Measurements from ENCODE around the gene TJP3. TPM values are rescaled to one million over a fixed set of nuclear protein-coding genes. Genes with fewer than 3 reads are reported as not detected.
A peak's percentile ranks its signal among the peaks of the same experiment; 100 is the strongest.

Gene TJP3
- total RNA-seq, 1 donor from 2014 or later, result not detected

GRCh38 chr19:3684817-3685410 is 23.3 kb upstream of the TJP3 start:
- DNase-seq, result no peak
- intact Hi-C loops (cut with DNase I), result no loop called here
- ATAC-seq (ENCODE audit: poor library complexity), result no peak

- intact Hi-C loops (cut with DNase I), result no loop called here
- DNase-seq (peak; percentile 13), ATAC-seq (ENCODE audit: poor library complexity) (no peak)
Observed at GRCh38 chr19:3687393-3687773, 20.8 kb upstream of the TJP3 start.

GRCh38 chr19:3687774-3688706 is 20.1 kb upstream of the TJP3 start:
- ATAC-seq (ENCODE audit: poor library complexity), result no peak
- no peak for DNase-seq
- intact Hi-C loops (cut with DNase I), result no loop called here

- DNase-seq, result no peak
- ATAC-seq (ENCODE audit: poor library complexity), result no peak
Observed at GRCh38 chr19:3690551-3691371, 17.4 kb upstream of the TJP3 start.

GRCh38 chr19:3691372-3691716 is 16.8 kb upstream of the TJP3 start:
- ATAC-seq (ENCODE audit: poor library complexity) (no peak), DNase-seq (no peak)
- intact Hi-C loops (cut with DNase I), result no loop called here

More at GRCh38 chr19:3690551-3691371, 17.4 kb upstream of the TJP3 start:
- intact Hi-C loops (cut with DNase I), result no loop called here

GRCh38 chr19:3691726-3692125 is 16.5 kb upstream of the TJP3 start:
- intact Hi-C loops (cut with DNase I), result no loop called here
- no peak for ATAC-seq (ENCODE audit: poor library complexity)
- peak; percentile 24 for DNase-seq

- no peak for DNase-seq
- intact Hi-C loops (cut with DNase I), result no loop called here
- ATAC-seq (ENCODE audit: poor library complexity), result peak; percentile 18
Observed at GRCh38 chr19:3692141-3693024, 15.8 kb upstream of the TJP3 start.

- DNase-seq (no peak), ATAC-seq (ENCODE audit: poor library complexity) (no peak)
- intact Hi-C loops (cut with DNase I), result no loop called here
Observed at GRCh38 chr19:3693025-3693925, 14.9 kb upstream of the TJP3 start.

- ATAC-seq (ENCODE audit: poor library complexity), result no peak
- intact Hi-C loops (cut with DNase I), result no loop called here
- DNase-seq, result no peak
Observed at GRCh38 chr19:3694361-3695123, 13.6 kb upstream of the TJP3 start.

- ATAC-seq (ENCODE audit: poor library complexity), result no peak
- intact Hi-C loops (cut with DNase I), result no loop called here
- no peak for DNase-seq
Observed at GRCh38 chr19:3695124-3695733, 13.0 kb upstream of the TJP3 start.

GRCh38 chr19:3695986-3696659 is 12.1 kb upstream of the TJP3 start:
- no peak for ATAC-seq (ENCODE audit: poor library complexity)
- intact Hi-C loops (cut with DNase I), result no loop called here
- no peak for DNase-seq

GRCh38 chr19:3696660-3696995 is 11.6 kb upstream of the TJP3 start:
- ATAC-seq (ENCODE audit: poor library complexity), result no peak
- intact Hi-C loops (cut with DNase I), result no loop called here
- DNase-seq, result no peak

- DNase-seq, result no peak
- intact Hi-C loops (cut with DNase I), result no loop called here
- no peak for ATAC-seq (ENCODE audit: poor library complexity)
Observed at GRCh38 chr19:3697094-3697493, 11.1 kb upstream of the TJP3 start.

GRCh38 chr19:3697671-3698385 is 10.4 kb upstream of the TJP3 start:
- intact Hi-C loops (cut with DNase I), result no loop called here
- ATAC-seq (ENCODE audit: poor library complexity), result no peak

GRCh38 chr19:3698386-3698950 is 9.7 kb upstream of the TJP3 start:
- intact Hi-C loops (cut with DNase I), result no loop called here
- ATAC-seq (ENCODE audit: poor library complexity), result no peak

More at GRCh38 chr19:3697671-3698385, 10.4 kb upstream of the TJP3 start:
- no peak for DNase-seq

More at GRCh38 chr19:3698386-3698950, 9.7 kb upstream of the TJP3 start:
- no peak for DNase-seq
